ENCODE measurements around the gene TMEM63B. TPM values are rescaled to one million over a fixed set of nuclear protein-coding genes. Genes with fewer than 3 reads are reported as not detected.

Gene TMEM63B
- total RNA-seq, 4 donors from 2014 or later = 11.3 to 32.0 (median 23.9) TPM

- H3K27ac ChIP-seq = no peak overlapping the region
- ATAC-seq = no peak
- no peak for TF ChIP-seq CTCF (IDR thresholded peaks at IDR 0.05)
- TF ChIP-seq EP300 (IDR thresholded peaks at IDR 0.05) = no peak
- no peak for TF ChIP-seq POLR2AphosphoS5 (IDR thresholded peaks at IDR 0.05)
- no peak for TF ChIP-seq POLR2A (IDR thresholded peaks at IDR 0.05)
- no peaks in the 10 kb centered on the region for H3K9me3 ChIP-seq
- peaks cover 0 to 86% of the 10 kb centered on the region in 2 donors for H3K36me3 ChIP-seq
- WGBS, 2 donors (ENCODE audit: low coverage in 1 of 2) = 94% methylated on average over 3 of the region's 7 CpGs; no CpG with 5 or more reads in 1 of the 2 donors
- no peak overlapping the region for H3K4me3 ChIP-seq
- H3K27me3 ChIP-seq = no peaks in the 10 kb centered on the region
- peaks cover 0 to 8% (median 5%) of the 10 kb centered on the region in 3 donors for H3K4me1 ChIP-seq
These were observed 19.9 kb downstream of the TMEM63B start for GRCh38 chr6:44147256-44147655.

- H3K9me3 ChIP-seq = no peaks in the 10 kb centered on the region
- WGBS, 2 donors (ENCODE audit: low coverage in 1 of 2) = 83 to 90% methylated on average over 1 to 2 of the region's 9 CpGs
- H3K27ac ChIP-seq = no peak overlapping the region
- H3K4me1 ChIP-seq = peaks cover 0 to 8% (median 5%) of the 10 kb centered on the region in 3 donors
- H3K27me3 ChIP-seq = no peaks in the 10 kb centered on the region
- peaks cover 0 to 86% of the 10 kb centered on the region in 2 donors for H3K36me3 ChIP-seq
- no peak overlapping the region for H3K4me3 ChIP-seq
- TF ChIP-seq POLR2AphosphoS5 (IDR thresholded peaks at IDR 0.05) (no peak), EP300 (IDR thresholded peaks at IDR 0.05) (no peak), CTCF (IDR thresholded peaks at IDR 0.05) (no peak), POLR2A (IDR thresholded peaks at IDR 0.05) (no peak)
- ATAC-seq = no peak
These were observed 21.0 kb downstream of the TMEM63B start for GRCh38 chr6:44148306-44148705.

- no peak overlapping the region for H3K4me3 ChIP-seq
- peaks cover 0 to 8% (median 5%) of the 10 kb centered on the region in 3 donors for H3K4me1 ChIP-seq
- no peak for ATAC-seq
- no peak for TF ChIP-seq CTCF (IDR thresholded peaks at IDR 0.05)
- no peaks in the 10 kb centered on the region for H3K9me3 ChIP-seq
- H3K36me3 ChIP-seq = peaks cover 0 to 87% of the 10 kb centered on the region in 2 donors
- H3K27ac ChIP-seq = no peak overlapping the region
- no peaks in the 10 kb centered on the region for H3K27me3 ChIP-seq
- 77 to 100% methylated on average over 1 to 7 of the region's 7 CpGs for WGBS, 2 donors (ENCODE audit: low coverage in 1 of 2)
These were observed 22.1 kb downstream of the TMEM63B start for GRCh38 chr6:44149369-44150012.

- Histone ChIP-seq H3K9me3 (no peaks in the 10 kb centered on the region), H3K4me1 (peaks cover 0 to 8% (median 5%) of the 10 kb centered on the region in 3 donors), H3K27me3 (no peaks in the 10 kb centered on the region), H3K36me3 (peaks cover 0 to 79% of the 10 kb centered on the region in 2 donors), H3K4me3 (no peak overlapping the region), H3K27ac (no peak overlapping the region)
- WGBS, 2 donors (ENCODE audit: low coverage in 1 of 2) = 80 to 100% methylated on average over 1 of the region's 3 CpGs
- no peak for ATAC-seq
- TF ChIP-seq POLR2AphosphoS5 (IDR thresholded peaks at IDR 0.05) (no peak), CTCF (IDR thresholded peaks at IDR 0.05) (no peak), POLR2A (IDR thresholded peaks at IDR 0.05) (no peak), EP300 (IDR thresholded peaks at IDR 0.05) (no peak)
These were observed 23.1 kb downstream of the TMEM63B start for GRCh38 chr6:44150317-44150917.
